OCI-LY3 (cell line): ENCODE data around the gene ZNF423.

Source experiments
- EZH2phosphoT487 ChIP-seq: fragments of 200-600 bp; shearing (Covaris generic); IDR thresholded peaks from 2 replicates; pipeline ENCODE4 v1.6.1; 2018; ENCODE audit warnings: antibody characterized with exemption, mixed run types, low read depth
- TF ChIP-seq, protein P1 (sequence below): fragments of 200-600, 300-600 bp; sonication (generic); IDR thresholded peaks from 2 replicates; pipeline ENCODE4 v1.5.1; 2014; ENCODE audit warnings: antibody characterized with exemption, low read length, low read depth

DNA sequence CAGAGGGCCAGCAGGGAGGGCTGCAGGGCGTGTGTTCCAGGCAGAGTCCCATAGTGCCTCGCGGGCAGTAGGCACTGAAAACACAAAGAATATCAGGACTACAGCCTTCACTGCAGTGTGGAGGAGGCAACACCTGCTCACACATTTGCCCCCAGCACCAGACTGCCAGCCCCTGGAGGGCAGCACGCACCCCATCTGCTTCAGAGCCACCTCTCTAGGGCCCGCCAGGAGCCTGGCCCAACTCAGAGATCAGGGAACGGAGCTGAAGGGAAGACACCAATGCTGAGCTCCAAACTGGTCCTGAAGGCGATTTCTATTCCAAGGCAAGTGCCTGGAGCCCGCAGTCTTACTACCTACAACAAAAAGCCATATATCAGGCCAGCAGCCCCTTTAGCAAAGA, 130.3 kb downstream of the ZNF423 start:
- TF ChIP-seq, protein P1, sequence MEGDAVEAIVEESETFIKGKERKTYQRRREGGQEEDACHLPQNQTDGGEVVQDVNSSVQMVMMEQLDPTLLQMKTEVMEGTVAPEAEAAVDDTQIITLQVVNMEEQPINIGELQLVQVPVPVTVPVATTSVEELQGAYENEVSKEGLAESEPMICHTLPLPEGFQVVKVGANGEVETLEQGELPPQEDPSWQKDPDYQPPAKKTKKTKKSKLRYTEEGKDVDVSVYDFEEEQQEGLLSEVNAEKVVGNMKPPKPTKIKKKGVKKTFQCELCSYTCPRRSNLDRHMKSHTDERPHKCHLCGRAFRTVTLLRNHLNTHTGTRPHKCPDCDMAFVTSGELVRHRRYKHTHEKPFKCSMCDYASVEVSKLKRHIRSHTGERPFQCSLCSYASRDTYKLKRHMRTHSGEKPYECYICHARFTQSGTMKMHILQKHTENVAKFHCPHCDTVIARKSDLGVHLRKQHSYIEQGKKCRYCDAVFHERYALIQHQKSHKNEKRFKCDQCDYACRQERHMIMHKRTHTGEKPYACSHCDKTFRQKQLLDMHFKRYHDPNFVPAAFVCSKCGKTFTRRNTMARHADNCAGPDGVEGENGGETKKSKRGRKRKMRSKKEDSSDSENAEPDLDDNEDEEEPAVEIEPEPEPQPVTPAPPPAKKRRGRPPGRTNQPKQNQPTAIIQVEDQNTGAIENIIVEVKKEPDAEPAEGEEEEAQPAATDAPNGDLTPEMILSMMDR: no peak
- no peak for TF ChIP-seq EZH2phosphoT487
